SK-N-SH treated with all-trans-retinoic acid at 6 μM for 48 hours (cell line): ENCODE results near the gene MAP2K6.
A peak's percentile ranks its signal among the peaks of the same experiment; 100 is the strongest.

ENCODE experiments used
- ATAC-seq: fragments of 200-7000 bp; cut with Tn5 transposase; 3 replicates; pipeline ENCODE4 v1.9.1; 2020; ENCODE audit warnings: mild to moderate bottlenecking, moderate library complexity
- ARNTL ChIP-seq: fragments of 450-650 bp; formaldehyde crosslinking; IDR thresholded peaks from 2 replicates; pipeline ENCODE4 v1.5.0; 2020; ENCODE audit warnings: low read depth, mild to moderate bottlenecking, moderate library complexity, borderline replicate concordance
- BACH2 ChIP-seq: fragments of 250-450 bp; sonication (Bioruptor Pico); IDR thresholded peaks from 2 replicates; pipeline ENCODE4 v1.9.0; 2021; ENCODE audit warnings: mild to moderate bottlenecking, borderline replicate concordance
- CREB5 ChIP-seq: fragments of 250-450 bp; sonication (Bioruptor Pico); IDR thresholded peaks from 2 replicates; pipeline ENCODE4 v1.5.1; 2020; ENCODE audit warnings: low read depth, mild to moderate bottlenecking, moderate library complexity
- CSRNP3 ChIP-seq: fragments of 250-450 bp; sonication (Bioruptor Pico); IDR thresholded peaks from 2 replicates; pipeline ENCODE4 v1.5.1; 2021; ENCODE audit warnings: mild to moderate bottlenecking, moderate library complexity
- ESRRG ChIP-seq: fragments of 250-450 bp; sonication (Bioruptor Pico); IDR thresholded peaks from 2 replicates; pipeline ENCODE4 v1.6.1; 2021; ENCODE audit warnings: mild to moderate bottlenecking
- GLIS3 ChIP-seq: fragments of 250-450 bp; sonication (Bioruptor Pico); IDR thresholded peaks from 2 replicates; pipeline ENCODE4 v1.5.0; 2020; ENCODE audit warnings: mild to moderate bottlenecking, moderate library complexity
- ISL1 ChIP-seq: fragments of 250-450 bp; sonication (Bioruptor Pico); IDR thresholded peaks from 2 replicates; pipeline ENCODE4 v2.1.2; 2022; ENCODE audit warnings: mild to moderate bottlenecking, moderate library complexity
- OSR1 ChIP-seq: fragments of 250-450 bp; sonication (Bioruptor Pico); IDR thresholded peaks from 2 replicates; pipeline ENCODE4 v1.8.0; 2022; ENCODE audit warnings: moderate library complexity, mild to moderate bottlenecking, inconsistent platforms
- PATZ1 ChIP-seq: fragments of 250-450 bp; sonication (Bioruptor Pico); IDR thresholded peaks from 2 replicates; pipeline ENCODE4 v1.8.0; 2020; ENCODE audit warnings: mild to moderate bottlenecking, moderate library complexity, borderline replicate concordance
- POU6F1 ChIP-seq: fragments of 250-450 bp; sonication (Bioruptor Pico); IDR thresholded peaks from 2 replicates; pipeline ENCODE4 v1.8.0; 2021; ENCODE audit warnings: low read depth, mild to moderate bottlenecking, moderate library complexity, borderline replicate concordance
- PPARA ChIP-seq: fragments of 250-450 bp; sonication (Bioruptor Pico); IDR thresholded peaks from 2 replicates; pipeline ENCODE4 v1.5.0; 2020; ENCODE audit warnings: mild to moderate bottlenecking, borderline replicate concordance
- RARB ChIP-seq: fragments of 250-450 bp; sonication (Bioruptor Pico); IDR thresholded peaks from 2 replicates; pipeline ENCODE4 v1.8.0; 2021; ENCODE audit warnings: mild to moderate bottlenecking, moderate library complexity
- SNAI2 ChIP-seq: fragments of 250-450 bp; sonication (Bioruptor Pico); IDR thresholded peaks from 2 replicates; pipeline ENCODE4 v1.5.0; 2020; ENCODE audit warnings: mild to moderate bottlenecking, moderate library complexity
- TCF4 ChIP-seq: fragments of 250-450 bp; sonication (Bioruptor Pico); IDR thresholded peaks from 2 replicates; pipeline ENCODE4 v1.8.0; 2021; ENCODE audit warnings: mild to moderate bottlenecking, moderate library complexity, borderline replicate concordance
- TOX ChIP-seq: fragments of 250-450 bp; sonication (Bioruptor Pico); IDR thresholded peaks from 2 replicates; pipeline ENCODE4 v1.8.0; 2021; ENCODE audit warnings: mild to moderate bottlenecking, moderate library complexity, borderline replicate concordance
- TSHZ2 ChIP-seq: fragments of 250-450 bp; sonication (Bioruptor Pico); IDR thresholded peaks from 2 replicates; pipeline ENCODE4 v1.5.0; 2020; ENCODE audit warnings: mild to moderate bottlenecking, moderate library complexity
- ZC3H10 ChIP-seq: fragments of 250-450 bp; sonication (Bioruptor Pico); IDR thresholded peaks from 2 replicates; pipeline ENCODE4 v1.5.1; 2021; ENCODE audit warnings: mild to moderate bottlenecking, moderate library complexity
- ZFP3 ChIP-seq: fragments of 250-450 bp; sonication (Bioruptor Pico); IDR thresholded peaks from 2 replicates; pipeline ENCODE4 v1.5.0; 2020; ENCODE audit warnings: mild to moderate bottlenecking, moderate library complexity
- ZFP30 ChIP-seq: fragments of 450-650 bp; formaldehyde crosslinking; IDR thresholded peaks from 2 replicates; pipeline ENCODE4 v1.5.0; 2022; ENCODE audit warnings: mild to moderate bottlenecking, moderate library complexity
- ZNF565 ChIP-seq: fragments of 450-650 bp; formaldehyde crosslinking; conservative IDR thresholded peaks from 2 replicates; pipeline ENCODE4 v1.5.0; 2020; ENCODE audit warnings: low read depth, mild to moderate bottlenecking, moderate library complexity
- ZNF8 ChIP-seq: fragments of 450-650 bp; formaldehyde crosslinking; IDR thresholded peaks from 2 replicates; pipeline ENCODE4 v1.5.0; 2020; ENCODE audit warnings: mild to moderate bottlenecking, moderate library complexity

The MAP2K6 gene

GRCh38 chr17:69561462-69561861 lies 147.0 kb downstream of the MAP2K6 start:
- ATAC-seq, result peak; percentile 25; the same call in 1 of the 3 replicates
- TF ChIP-seq PATZ1 (CRISPR knock-in tag), result no peak
- no peak for TF ChIP-seq TOX (CRISPR knock-in tag)
- no peak for TF ChIP-seq RARB (CRISPR knock-in tag)
- peak; percentile 90 for TF ChIP-seq ZFP3
- TF ChIP-seq GLIS3 (CRISPR knock-in tag), result no peak
- TF ChIP-seq ISL1, result peak; percentile 64; the same call in 1 of the 2 replicates

- ATAC-seq, result no peak
- TF ChIP-seq CSRNP3 (CRISPR knock-in tag) (no peak), BACH2 (CRISPR knock-in tag) (no peak)
Measured at GRCh38 chr17:69565447-69565846, 150.9 kb downstream of the MAP2K6 start.

GRCh38 chr17:69567130-69567529 lies 152.6 kb downstream of the MAP2K6 start:
- no peak for ATAC-seq
- TF ChIP-seq ARNTL, result no peak
- TF ChIP-seq POU6F1 (CRISPR knock-in tag), result no peak
- TF ChIP-seq ZNF8 (CRISPR knock-in tag), result no peak
- no peak for TF ChIP-seq ZNF565 (CRISPR knock-in tag)
- TF ChIP-seq OSR1 (CRISPR knock-in tag), result no peak
- no peak for TF ChIP-seq TOX (CRISPR knock-in tag)
- TF ChIP-seq CREB5 (CRISPR knock-in tag), result no peak
- no peak for TF ChIP-seq TCF4 (CRISPR knock-in tag)
- TF ChIP-seq PPARA (CRISPR knock-in tag), result no peak
- TF ChIP-seq ZC3H10 (CRISPR knock-in tag), result no peak

- TF ChIP-seq PATZ1 (CRISPR knock-in tag), result no peak
- TF ChIP-seq TSHZ2, result no peak
- no peak for TF ChIP-seq ZC3H10 (CRISPR knock-in tag)
- no peak for TF ChIP-seq ZNF8 (CRISPR knock-in tag)
- no peak for TF ChIP-seq ESRRG (CRISPR knock-in tag)
- no peak for TF ChIP-seq OSR1 (CRISPR knock-in tag)
- no peak for TF ChIP-seq SNAI2 (CRISPR knock-in tag)
- no peak for TF ChIP-seq ARNTL
- no peak for TF ChIP-seq ZNF565 (CRISPR knock-in tag)
- no peak for TF ChIP-seq ZFP30 (CRISPR knock-in tag)
- ATAC-seq, result no peak
Measured at GRCh38 chr17:69572747-69573146, 158.2 kb downstream of the MAP2K6 start.
